Measurements from ENCODE around the gene RRP9.
A peak's percentile ranks its signal among the peaks of the same experiment; 100 is the strongest.
"Not testable (repeated sequence)": the region's sequence is repeated elsewhere in the genome, so short reads cannot be mapped to it uniquely, and the experiment has no call there.

RRP9 gene

GRCh38 chr3:51941798-51942602 lies at the start of gene RRP9, which contains the start of gene PARP3:
Gene RRP9, minus strand, starts transcription at chr3:51941904. Its CDS starts 37 bp downstream, at chr3:51941867.
Gene PARP3, plus strand, starts transcription at chr3:51942363. Its CDS starts 993 bp downstream, at chr3:51943356.
- peak; percentile 99 for DNase-seq (ENCODE audit: low spot score)

- DNase-seq (ENCODE audit: low spot score), result not testable (repeated sequence)
Observed at GRCh38 chr3:51990501-51990971, 48.8 kb upstream of the RRP9 start.

- DNase-seq (ENCODE audit: low spot score), result no peak
Observed at GRCh38 chr3:51988286-51989146, 46.8 kb upstream of the RRP9 start.

GRCh38 chr3:51987568-51987967 lies 45.9 kb upstream of the RRP9 start:
- no peak for DNase-seq (ENCODE audit: low spot score)

- DNase-seq (ENCODE audit: low spot score), result no peak
Observed at GRCh38 chr3:51986010-51986947, 44.6 kb upstream of the RRP9 start.

- DNase-seq (ENCODE audit: low spot score), result no peak
Observed at GRCh38 chr3:51985063-51985462, 43.4 kb upstream of the RRP9 start.

GRCh38 chr3:51984269-51984647 lies 42.6 kb upstream of the RRP9 start:
- no peak for DNase-seq (ENCODE audit: low spot score)

- DNase-seq (ENCODE audit: low spot score), result no peak
Observed at GRCh38 chr3:51983578-51984268, 42.0 kb upstream of the RRP9 start.

GRCh38 chr3:51982838-51983577 lies 41.3 kb upstream of the RRP9 start, which contains the start of gene ACY1:
Gene ACY1, plus strand, starts transcription at chr3:51983535. Its CDS starts 530 bp downstream, at chr3:51984065.
- peak; percentile 64 for DNase-seq (ENCODE audit: low spot score)

- DNase-seq (ENCODE audit: low spot score), result peak; percentile 24
Observed at GRCh38 chr3:51982352-51982837, 40.7 kb upstream of the RRP9 start.

- DNase-seq (ENCODE audit: low spot score), result no peak
Observed at GRCh38 chr3:51980253-51980652, 38.5 kb upstream of the RRP9 start.

GRCh38 chr3:51978143-51978502 lies 36.4 kb upstream of the RRP9 start:
- DNase-seq (ENCODE audit: low spot score), result no peak

- DNase-seq (ENCODE audit: low spot score), result no peak
Observed at GRCh38 chr3:51977446-51978142, 35.9 kb upstream of the RRP9 start.

- DNase-seq (ENCODE audit: low spot score), result peak; percentile 19
Observed at GRCh38 chr3:51975852-51976549, 34.3 kb upstream of the RRP9 start.

GRCh38 chr3:51974963-51975851 lies 33.5 kb upstream of the RRP9 start, which contains the start of gene ABHD14A:
Gene ABHD14A, plus strand, starts transcription at chr3:51975064. Its CDS starts 72 bp downstream, at chr3:51975136.
- peak; percentile 69 for DNase-seq (ENCODE audit: low spot score)

GRCh38 chr3:51974277-51974962 lies 32.7 kb upstream of the RRP9 start:
- no peak for DNase-seq (ENCODE audit: low spot score)

GRCh38 chr3:51971350-51971749 lies 29.6 kb upstream of the RRP9 start:
- DNase-seq (ENCODE audit: low spot score), result no peak
